ENCODE measurements around the gene MEX3A.

- TF ChIP-seq CTCF (IDR thresholded peaks at IDR 0.05; ENCODE audit: low read length) = no peak
- no peak for TF ChIP-seq EZH2phosphoT487 (IDR thresholded peaks at IDR 0.05; ENCODE audit: low read length)
These were observed 12.5 kb downstream of the MEX3A start for GRCh38 chr1:156069490-156070455.

Measured in MM.1S (cell line).